ENCODE results near the gene SCNN1G.
"Not testable (repeated sequence)": the region's sequence is repeated elsewhere in the genome, so short reads cannot be mapped to it uniquely, and the experiment has no call there.

SCNN1G gene

DNA sequence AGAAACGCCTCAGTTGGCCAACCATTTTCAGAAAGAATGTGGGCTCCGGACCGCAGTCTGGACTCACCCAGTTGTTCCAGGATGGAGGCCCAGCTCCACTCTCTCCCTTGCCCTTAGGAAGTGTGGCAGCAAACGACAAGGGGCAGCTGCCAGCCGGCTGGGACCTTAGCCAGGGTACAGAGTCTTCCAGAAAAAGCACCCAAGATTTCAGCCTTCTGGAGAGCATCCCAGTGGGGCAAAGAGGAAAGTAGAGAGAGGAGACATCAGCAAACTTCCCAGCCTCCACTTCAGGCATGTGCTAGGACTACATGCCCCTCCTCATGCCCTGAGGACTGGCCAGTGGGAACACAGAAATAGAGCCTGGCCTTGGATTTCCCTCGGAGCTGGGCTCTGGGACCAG is 62.7 kb downstream of the SCNN1G start:
- Histone ChIP-seq H3K36me3 (no peaks in the 10 kb centered on the region), H3K4me3 (ENCODE audit: low read depth, low read length) (no peak overlapping the region), H3K9me3 (ENCODE audit: severe bottlenecking) (peaks cover 2% of the 10 kb centered on the region), H3K27me3 (ENCODE audit: insufficient read depth, low read depth, severe bottlenecking) (no peaks in the 10 kb centered on the region), H3K27ac (no peak overlapping the region)
- no peak for DNase-seq
- TF ChIP-seq, protein P1, sequence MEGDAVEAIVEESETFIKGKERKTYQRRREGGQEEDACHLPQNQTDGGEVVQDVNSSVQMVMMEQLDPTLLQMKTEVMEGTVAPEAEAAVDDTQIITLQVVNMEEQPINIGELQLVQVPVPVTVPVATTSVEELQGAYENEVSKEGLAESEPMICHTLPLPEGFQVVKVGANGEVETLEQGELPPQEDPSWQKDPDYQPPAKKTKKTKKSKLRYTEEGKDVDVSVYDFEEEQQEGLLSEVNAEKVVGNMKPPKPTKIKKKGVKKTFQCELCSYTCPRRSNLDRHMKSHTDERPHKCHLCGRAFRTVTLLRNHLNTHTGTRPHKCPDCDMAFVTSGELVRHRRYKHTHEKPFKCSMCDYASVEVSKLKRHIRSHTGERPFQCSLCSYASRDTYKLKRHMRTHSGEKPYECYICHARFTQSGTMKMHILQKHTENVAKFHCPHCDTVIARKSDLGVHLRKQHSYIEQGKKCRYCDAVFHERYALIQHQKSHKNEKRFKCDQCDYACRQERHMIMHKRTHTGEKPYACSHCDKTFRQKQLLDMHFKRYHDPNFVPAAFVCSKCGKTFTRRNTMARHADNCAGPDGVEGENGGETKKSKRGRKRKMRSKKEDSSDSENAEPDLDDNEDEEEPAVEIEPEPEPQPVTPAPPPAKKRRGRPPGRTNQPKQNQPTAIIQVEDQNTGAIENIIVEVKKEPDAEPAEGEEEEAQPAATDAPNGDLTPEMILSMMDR (IDR thresholded peaks at IDR 0.05; ENCODE audit: low read depth, low read length), result no peak

DNA sequence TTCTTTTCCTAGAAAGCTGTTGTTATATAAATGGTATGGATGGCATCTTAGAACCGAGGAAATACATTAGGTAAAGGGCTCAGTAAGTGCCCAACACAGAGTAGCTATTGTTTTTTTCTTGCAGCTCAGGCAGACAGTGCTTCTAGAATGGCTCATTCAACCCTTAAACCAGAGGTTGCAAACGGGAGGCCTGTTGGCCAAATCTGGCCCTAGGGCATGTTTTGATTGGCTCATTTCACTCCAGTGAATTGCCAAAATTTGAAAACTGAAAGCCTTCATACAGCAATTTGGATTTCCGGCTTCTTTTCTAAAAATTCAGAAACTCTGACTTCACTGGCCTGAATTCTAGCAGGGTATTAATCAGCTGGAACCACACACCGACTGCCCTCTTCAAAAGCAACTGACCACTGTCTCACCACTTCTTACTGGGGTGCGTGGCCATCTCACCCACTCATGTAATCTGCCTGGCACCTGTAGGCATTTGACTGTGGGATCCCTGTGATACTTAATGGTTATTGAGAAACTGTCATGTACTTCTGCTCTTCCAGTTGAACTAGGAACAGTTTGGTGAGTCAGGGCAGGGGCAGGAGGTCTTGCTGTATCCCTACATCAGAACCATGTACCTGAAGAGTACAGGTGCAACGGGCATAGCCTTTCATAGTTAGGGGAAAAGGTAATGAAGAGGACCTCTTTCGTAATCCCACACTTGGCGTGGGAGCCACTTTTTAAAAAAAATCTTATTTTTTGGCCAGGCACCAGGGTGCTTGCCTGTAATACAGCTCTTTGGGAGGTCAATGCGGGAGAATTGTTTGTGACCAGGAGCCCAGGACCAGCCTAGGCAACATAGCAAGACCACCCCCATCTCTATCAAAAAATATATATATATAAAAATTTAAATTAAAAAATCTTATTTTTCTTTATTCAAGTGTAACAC is 66.0 kb downstream of the SCNN1G start:
- TF ChIP-seq, protein P1 (IDR thresholded peaks at IDR 0.05; ENCODE audit: low read depth, low read length), result no peak
- no peak overlapping the region for H3K4me3 ChIP-seq (ENCODE audit: low read depth, low read length)
- H3K36me3 ChIP-seq, result no peaks in the 10 kb centered on the region
- no peaks in the 10 kb centered on the region for H3K27me3 ChIP-seq (ENCODE audit: insufficient read depth, low read depth, severe bottlenecking)
- no peak overlapping the region for H3K27ac ChIP-seq
- no peak for DNase-seq
- H3K9me3 ChIP-seq (ENCODE audit: severe bottlenecking), result peaks cover 2% of the 10 kb centered on the region

DNA sequence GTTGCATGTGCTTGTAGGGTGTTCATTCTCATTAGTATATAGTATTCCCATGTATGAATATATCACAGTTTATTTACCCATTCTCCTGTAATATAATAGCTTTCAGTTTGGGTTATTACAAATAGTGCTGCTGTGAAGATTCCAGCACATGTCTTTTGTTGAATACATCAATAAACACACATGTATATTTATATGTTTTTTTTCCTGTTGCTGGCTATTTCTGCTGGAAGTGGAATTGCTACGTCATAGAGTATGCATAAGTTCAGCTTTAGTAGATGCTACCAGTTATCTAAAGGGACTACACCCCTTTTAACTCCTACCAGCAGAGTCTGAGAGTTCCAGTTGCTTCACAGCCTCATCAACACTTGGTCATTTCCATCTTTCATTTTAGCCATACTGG is 67.3 kb downstream of the SCNN1G start:
- no peak overlapping the region for H3K4me3 ChIP-seq (ENCODE audit: low read depth, low read length)
- H3K27me3 ChIP-seq (ENCODE audit: insufficient read depth, low read depth, severe bottlenecking), result no peaks in the 10 kb centered on the region
- no peak overlapping the region for H3K27ac ChIP-seq
- H3K9me3 ChIP-seq (ENCODE audit: severe bottlenecking), result peaks cover 2% of the 10 kb centered on the region
- DNase-seq, result no peak
- TF ChIP-seq, protein P1 (IDR thresholded peaks at IDR 0.05; ENCODE audit: low read depth, low read length), result no peak
- no peaks in the 10 kb centered on the region for H3K36me3 ChIP-seq

DNA sequence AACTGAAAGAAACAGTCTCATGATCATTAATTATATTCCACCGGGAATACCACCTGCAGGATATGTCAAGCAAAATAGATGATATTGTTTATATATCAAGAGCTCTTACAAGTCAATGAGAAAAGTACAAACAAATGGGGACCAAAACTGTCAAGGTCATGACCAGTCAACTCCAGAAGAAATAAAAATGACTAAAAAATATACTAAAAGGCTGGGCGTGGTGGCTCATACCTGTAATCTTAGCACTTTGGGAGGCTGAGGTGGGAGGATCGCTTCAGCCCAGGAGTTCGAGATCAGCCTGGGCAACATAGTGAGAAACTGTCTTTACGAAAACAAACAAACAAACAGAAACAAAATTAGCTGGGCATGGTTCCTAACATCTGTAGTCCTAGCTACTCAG is 69.8 kb downstream of the SCNN1G start:
- H3K9me3 ChIP-seq (ENCODE audit: severe bottlenecking), result peaks cover 2% of the 10 kb centered on the region
- no peaks in the 10 kb centered on the region for H3K27me3 ChIP-seq (ENCODE audit: insufficient read depth, low read depth, severe bottlenecking)
- no peak for DNase-seq
- H3K27ac ChIP-seq, result no peak overlapping the region
- TF ChIP-seq, protein P1 (IDR thresholded peaks at IDR 0.05; ENCODE audit: low read depth, low read length), result no peak
- no peak overlapping the region for H3K4me3 ChIP-seq (ENCODE audit: low read depth, low read length)
- H3K36me3 ChIP-seq, result no peaks in the 10 kb centered on the region

DNA sequence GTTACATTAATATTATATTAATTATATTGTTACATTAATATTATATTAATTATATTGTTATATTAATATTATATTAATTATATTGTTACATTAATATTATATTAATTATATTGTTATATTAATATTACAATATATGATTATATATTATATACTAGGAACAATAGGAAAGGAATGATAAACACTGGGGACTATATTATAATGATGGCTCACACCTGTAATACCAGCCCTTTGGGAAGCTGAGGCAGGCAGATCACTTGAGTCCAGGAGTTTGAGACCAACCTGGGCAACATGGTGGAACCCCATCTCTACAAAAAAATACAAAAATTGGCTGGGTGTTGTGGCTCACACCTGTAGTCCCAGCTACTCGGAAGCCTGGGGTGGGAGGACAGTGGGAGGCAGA is 71.1 kb downstream of the SCNN1G start:
- not testable (repeated sequence) for H3K4me3 ChIP-seq (ENCODE audit: low read depth, low read length); H3K27ac ChIP-seq; DNase-seq; H3K36me3 ChIP-seq; H3K27me3 ChIP-seq (ENCODE audit: insufficient read depth, low read depth, severe bottlenecking); H3K9me3 ChIP-seq (ENCODE audit: severe bottlenecking)

DNA sequence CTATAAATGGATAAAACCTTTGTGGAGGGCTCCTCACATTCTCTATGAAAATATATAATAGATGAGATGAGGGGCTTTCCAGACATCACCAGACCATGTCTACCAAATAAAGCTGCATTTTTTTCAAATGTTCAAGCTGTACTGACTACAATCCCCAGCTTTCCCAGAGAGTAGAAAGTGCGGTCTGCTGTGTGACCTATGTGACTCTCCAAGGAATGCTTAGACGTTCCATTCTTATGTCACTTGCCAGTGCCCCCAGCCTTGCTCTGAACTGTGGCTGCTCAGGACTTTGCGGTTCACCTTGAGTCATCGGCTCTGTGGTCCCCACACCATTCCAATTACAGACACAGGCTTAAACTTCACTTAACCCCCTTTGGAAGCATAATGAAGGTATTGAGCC is 71.8 kb downstream of the SCNN1G start:
- Histone ChIP-seq H3K36me3 (no peaks in the 10 kb centered on the region), H3K27ac (no peak overlapping the region), H3K27me3 (ENCODE audit: insufficient read depth, low read depth, severe bottlenecking) (no peaks in the 10 kb centered on the region), H3K9me3 (ENCODE audit: severe bottlenecking) (peaks cover 2% of the 10 kb centered on the region), H3K4me3 (ENCODE audit: low read depth, low read length) (no peak overlapping the region)
- TF ChIP-seq, protein P1 (IDR thresholded peaks at IDR 0.05; ENCODE audit: low read depth, low read length), result no peak
- no peak for DNase-seq
